HG02571 (cell line): ENCODE measurements around the gene MUC5B.

Experiments
- ATAC-seq: cut with Tn5 transposase; IDR thresholded peaks from one replicate; pipeline ENCODE4 v1.9.1; 2021; ENCODE audit warnings: mild to moderate bottlenecking, moderate library complexity; ENCODE audit not compliant: unreplicated experiment

Gene MUC5B

GRCh38 chr11:1230456-1231395, 7.9 kb downstream of the MUC5B start:
- no peak for ATAC-seq

GRCh38 chr11:1231396-1232020, 8.6 kb downstream of the MUC5B start:
- ATAC-seq = no peak

GRCh38 chr11:1232021-1232882, 9.4 kb downstream of the MUC5B start:
- no peak for ATAC-seq

- no peak for ATAC-seq
Measured at GRCh38 chr11:1232883-1233321, 10.0 kb downstream of the MUC5B start.

- ATAC-seq = no peak
Measured at GRCh38 chr11:1233351-1234053, 10.6 kb downstream of the MUC5B start.

- ATAC-seq = no peak
Measured at GRCh38 chr11:1234054-1234720, 11.3 kb downstream of the MUC5B start.

- ATAC-seq = no peak
Measured at GRCh38 chr11:1234771-1235305, 12.0 kb downstream of the MUC5B start.

- no peak for ATAC-seq
Measured at GRCh38 chr11:1235306-1235900, 12.5 kb downstream of the MUC5B start.

GRCh38 chr11:1235901-1236315, 13.0 kb downstream of the MUC5B start:
- no peak for ATAC-seq

GRCh38 chr11:1236316-1237127, 13.7 kb downstream of the MUC5B start:
- no peak for ATAC-seq

- ATAC-seq = no peak
Measured at GRCh38 chr11:1237128-1237580, 14.3 kb downstream of the MUC5B start.

GRCh38 chr11:1237851-1238250, 15.0 kb downstream of the MUC5B start:
- ATAC-seq = no peak

- ATAC-seq = no peak
Measured at GRCh38 chr11:1238767-1239595, 16.1 kb downstream of the MUC5B start.

- no peak for ATAC-seq
Measured at GRCh38 chr11:1239596-1240205, 16.8 kb downstream of the MUC5B start.

- ATAC-seq = no peak
Measured at GRCh38 chr11:1240771-1241170, 17.9 kb downstream of the MUC5B start.

- ATAC-seq = no peak
Measured at GRCh38 chr11:1241706-1242105, 18.8 kb downstream of the MUC5B start.

- ATAC-seq = no peak
Measured at GRCh38 chr11:1242289-1242688, 19.4 kb downstream of the MUC5B start.
